Epithelial cell of umbilical artery (primary cell): Measurements from ENCODE around the gene ARPIN. TPM values are rescaled to one million over a fixed set of nuclear protein-coding genes. Genes with fewer than 3 reads are reported as not detected.

ENCODE experiments used
- total RNA-seq: library from RNA; depleted of rRNA; stranded (reverse); fragments of >200 nt; gene quantifications from 2 replicates; pipeline ENCODE4 v1.2.3, GENCODE V29; 2014

ARPIN gene
- 9.1 and 11.7 TPM in 2 replicates for total RNA-seq

GRCh38 chr15:89912674-89913396, at the start of gene ARPIN:
Gene ARPIN (minus strand): TSS chr15:89912952. CDS start chr15:89912835, 117 bp downstream.

GRCh38 chr15:89893696-89894447, 18.9 kb downstream of the ARPIN start, which contains the start of gene AP3S2:
Gene AP3S2 (minus strand): TSS chr15:89893994. CDS start chr15:89893949, 45 bp downstream.

Other genes starting within 250 kb of the ARPIN start
- gene PLIN1, start 233.6 kb downstream of the ARPIN start, total RNA-seq: under 0.01 and 0.15 TPM in 2 replicates
- gene PEX11A, start 222.2 kb downstream of the ARPIN start, total RNA-seq: 3.9 and 10.5 TPM in 2 replicates
- not detected in 2 replicates for gene WDR93, start 222.1 kb downstream of the ARPIN start, total RNA-seq
- 0.61 and 0.65 TPM in 2 replicates for gene MESP1, start 161.7 kb downstream of the ARPIN start, total RNA-seq
- under 0.01 and 0.15 TPM in 2 replicates for gene MESP2, start 136.6 kb downstream of the ARPIN start, total RNA-seq
- gene ANPEP, start 98.1 kb downstream of the ARPIN start, total RNA-seq: 6.8 and 8.7 TPM in 2 replicates
- 36.1 and 56.2 TPM in 2 replicates for gene AP3S2, start 19.0 kb downstream of the ARPIN start, total RNA-seq
- gene ZNF710, start 88.4 kb upstream of the ARPIN start, total RNA-seq: 7.4 and 12.3 TPM in 2 replicates
- 65.4 and 130 TPM in 2 replicates for gene IDH2, start 189.5 kb upstream of the ARPIN start, total RNA-seq